ENCODE data around the gene BDH2.

BDH2 gene

GRCh38 chr4:103099691-103100392 lies at the start of gene BDH2:
Gene BDH2, minus strand, starts transcription at chr4:103099834. Its CDS starts 3,580 bp downstream, at chr4:103096254.
- peak within 1 kb of the TSS; percentile 51 for H3K4me3 ChIP-seq (replicated peaks; ENCODE audit: low read depth, low read length)
- TF ChIP-seq CTCF (IDR thresholded peaks at IDR 0.05; ENCODE audit: low read depth, low read length, missing control alignments), result peak; percentile 52

GRCh38 chr4:103144926-103145325 lies 45.3 kb upstream of the BDH2 start:
- no peak overlapping the region for H3K4me3 ChIP-seq (replicated peaks; ENCODE audit: low read depth, low read length)
- TF ChIP-seq CTCF (IDR thresholded peaks at IDR 0.05; ENCODE audit: low read depth, low read length, missing control alignments), result no peak
- no peak for DNase-seq (ENCODE audit: extremely low read depth, low read depth)

More at GRCh38 chr4:103099691-103100392, at the start of gene BDH2:
- peak; percentile 88 for DNase-seq (ENCODE audit: extremely low read depth, low read depth)

GRCh38 chr4:103137446-103137827 lies 37.8 kb upstream of the BDH2 start:
- no peak for TF ChIP-seq CTCF (IDR thresholded peaks at IDR 0.05; ENCODE audit: low read depth, low read length, missing control alignments)
- DNase-seq (ENCODE audit: extremely low read depth, low read depth), result no peak

GRCh38 chr4:103136671-103137445 lies 37.2 kb upstream of the BDH2 start:
- DNase-seq (ENCODE audit: extremely low read depth, low read depth), result no peak
- TF ChIP-seq CTCF (IDR thresholded peaks at IDR 0.05; ENCODE audit: low read depth, low read length, missing control alignments), result no peak
- no peak overlapping the region for H3K4me3 ChIP-seq (replicated peaks; ENCODE audit: low read depth, low read length)

More at GRCh38 chr4:103137446-103137827, 37.8 kb upstream of the BDH2 start:
- H3K4me3 ChIP-seq (replicated peaks; ENCODE audit: low read depth, low read length), result no peak overlapping the region

- H3K4me3 ChIP-seq (replicated peaks; ENCODE audit: low read depth, low read length), result no peak overlapping the region
- no peak for TF ChIP-seq CTCF (IDR thresholded peaks at IDR 0.05; ENCODE audit: low read depth, low read length, missing control alignments)
- no peak for DNase-seq (ENCODE audit: extremely low read depth, low read depth)
Measured at GRCh38 chr4:103129174-103129573, 29.5 kb upstream of the BDH2 start.

GRCh38 chr4:103126126-103126525 lies 26.5 kb upstream of the BDH2 start:
- TF ChIP-seq CTCF (IDR thresholded peaks at IDR 0.05; ENCODE audit: low read depth, low read length, missing control alignments), result no peak
- no peak for DNase-seq (ENCODE audit: extremely low read depth, low read depth)
- no peak overlapping the region for H3K4me3 ChIP-seq (replicated peaks; ENCODE audit: low read depth, low read length)
